ENCODE measurements around the gene PCBP1. TPM values are rescaled to one million over a fixed set of nuclear protein-coding genes. Genes with fewer than 3 reads are reported as not detected.

Gene PCBP1
- total and polyA plus RNA-seq, 9 of the 15 experiments (the other 6 are each of a cell fraction or from before 2014, with no cell fraction given): 19.2 to 407 (median 78.1) TPM

DNA sequence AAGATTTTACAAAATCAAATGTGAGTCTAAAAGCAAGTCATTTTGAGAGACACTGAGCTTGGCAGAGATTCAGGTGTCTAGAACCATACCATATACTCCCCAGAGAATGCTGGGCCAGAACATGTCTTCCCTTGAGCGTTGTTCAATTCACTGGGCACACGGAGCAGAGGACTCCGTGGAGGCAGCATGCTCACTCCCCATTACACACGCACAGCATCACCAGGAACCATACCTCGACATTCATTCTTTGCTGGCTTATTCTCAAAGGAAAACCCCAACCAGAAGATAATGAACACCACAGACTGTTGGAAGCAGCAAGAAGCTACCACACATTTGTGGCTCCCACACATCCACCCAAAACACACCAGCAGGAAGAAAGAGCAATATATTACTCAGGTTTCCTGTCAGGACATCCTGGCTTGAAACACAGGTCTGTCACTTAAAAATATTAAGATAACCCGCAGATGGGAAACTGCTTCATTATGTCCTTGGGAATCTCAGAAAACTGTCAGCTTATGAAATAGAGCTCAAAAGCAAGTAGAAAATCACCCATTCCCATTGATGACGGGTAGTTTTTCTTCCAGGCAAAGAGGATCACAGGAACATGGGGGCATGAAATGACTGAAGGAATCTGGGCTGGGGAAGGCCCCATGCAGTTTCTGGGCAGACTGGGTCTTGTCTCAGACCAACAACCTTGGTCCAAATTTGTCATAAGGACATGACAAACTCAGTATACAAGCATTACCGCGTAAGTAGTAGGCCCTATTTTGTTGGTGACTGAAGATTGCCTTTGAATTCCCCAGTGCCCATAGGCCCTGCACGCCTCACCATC lies 46.4 kb downstream of the PCBP1 start (continued):
- peak in 1 of 3 experiments; percentile 19 for TF ChIP-seq YY1 (IDR thresholded peaks at IDR 0.05; ENCODE audit: borderline replicate concordance in 1 of 3, control insufficient read depth in 1 of 3, extremely low read depth in 1 of 3, insufficient read depth in 3 of 3, insufficient read length in 1 of 3, insufficient replicate concordance in 2 of 3, low read depth in 1 of 3, low read length in 2 of 3)
- TF ChIP-seq ZNF766 (CRISPR knock-in tag; conservative IDR thresholded peaks at IDR 0.05): 0 out of 2 replicates have a peak, but pooled peaks have one; percentile 32
- TF ChIP-seq CCNT2 (IDR thresholded peaks at IDR 0.05; ENCODE audit: borderline replicate concordance, extremely low read depth, insufficient read length, low read depth, low read length): no peak
- TF ChIP-seq SIX5 (IDR thresholded peaks at IDR 0.05; ENCODE audit: borderline replicate concordance in 1 of 2, insufficient read depth in 1 of 2, low read depth in 1 of 2, low read length in 2 of 2): no peak
- TF ChIP-seq HDAC2 (IDR thresholded peaks at IDR 0.05): no peak
- no peak for TF ChIP-seq PRMT5 (CRISPR knock-in tag; IDR thresholded peaks at IDR 0.05)
- TF ChIP-seq, protein P1, sequence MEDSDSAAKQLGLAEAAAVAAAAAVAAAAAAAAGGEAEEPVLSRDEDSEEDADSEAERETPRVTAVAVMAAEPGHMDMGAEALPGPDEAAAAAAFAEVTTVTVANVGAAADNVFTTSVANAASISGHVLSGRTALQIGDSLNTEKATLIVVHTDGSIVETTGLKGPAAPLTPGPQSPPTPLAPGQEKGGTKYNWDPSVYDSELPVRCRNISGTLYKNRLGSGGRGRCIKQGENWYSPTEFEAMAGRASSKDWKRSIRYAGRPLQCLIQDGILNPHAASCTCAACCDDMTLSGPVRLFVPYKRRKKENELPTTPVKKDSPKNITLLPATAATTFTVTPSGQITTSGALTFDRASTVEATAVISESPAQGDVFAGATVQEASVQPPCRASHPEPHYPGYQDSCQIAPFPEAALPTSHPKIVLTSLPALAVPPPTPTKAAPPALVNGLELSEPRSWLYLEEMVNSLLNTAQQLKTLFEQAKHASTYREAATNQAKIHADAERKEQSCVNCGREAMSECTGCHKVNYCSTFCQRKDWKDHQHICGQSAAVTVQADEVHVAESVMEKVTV (CRISPR knock-in tag; IDR thresholded peaks at IDR 0.05): no peak
- no peak for TF ChIP-seq ZNF23 (CRISPR knock-in tag; IDR thresholded peaks at IDR 0.05)
- no peak for TF ChIP-seq ZNF239 (CRISPR knock-in tag; IDR thresholded peaks at IDR 0.05)
- peak; percentile 42; the same call in 1 of the 2 replicates for TF ChIP-seq ZNF584 (CRISPR knock-in tag; IDR thresholded peaks at IDR 0.05; ENCODE audit: low read depth)
- TF ChIP-seq, protein P2, sequence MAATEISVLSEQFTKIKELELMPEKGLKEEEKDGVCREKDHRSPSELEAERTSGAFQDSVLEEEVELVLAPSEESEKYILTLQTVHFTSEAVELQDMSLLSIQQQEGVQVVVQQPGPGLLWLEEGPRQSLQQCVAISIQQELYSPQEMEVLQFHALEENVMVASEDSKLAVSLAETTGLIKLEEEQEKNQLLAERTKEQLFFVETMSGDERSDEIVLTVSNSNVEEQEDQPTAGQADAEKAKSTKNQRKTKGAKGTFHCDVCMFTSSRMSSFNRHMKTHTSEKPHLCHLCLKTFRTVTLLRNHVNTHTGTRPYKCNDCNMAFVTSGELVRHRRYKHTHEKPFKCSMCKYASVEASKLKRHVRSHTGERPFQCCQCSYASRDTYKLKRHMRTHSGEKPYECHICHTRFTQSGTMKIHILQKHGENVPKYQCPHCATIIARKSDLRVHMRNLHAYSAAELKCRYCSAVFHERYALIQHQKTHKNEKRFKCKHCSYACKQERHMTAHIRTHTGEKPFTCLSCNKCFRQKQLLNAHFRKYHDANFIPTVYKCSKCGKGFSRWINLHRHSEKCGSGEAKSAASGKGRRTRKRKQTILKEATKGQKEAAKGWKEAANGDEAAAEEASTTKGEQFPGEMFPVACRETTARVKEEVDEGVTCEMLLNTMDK (IDR thresholded peaks at IDR 0.05; ENCODE audit: borderline replicate concordance, insufficient read depth, low read depth, low read length, poor library complexity, severe bottlenecking): no peak
- no peak for TF ChIP-seq FOS (IDR thresholded peaks at IDR 0.05; ENCODE audit: extremely low read depth, insufficient read length)
- no peak for TF ChIP-seq CBX1 (IDR thresholded peaks at IDR 0.05; ENCODE audit: low read depth)
- TF ChIP-seq ERF (CRISPR knock-in tag; IDR thresholded peaks at IDR 0.05): 0 out of 2 replicates have a peak, but pooled peaks have one; percentile 20
- TF ChIP-seq SNIP1 (IDR thresholded peaks at IDR 0.05; ENCODE audit: low read depth): no peak

All from K562 (cell line).